Inflammatory macrophage (primary cell): ENCODE measurements around the gene DCTN2.
"Not testable (repeated sequence)": the region's sequence is repeated elsewhere in the genome, so short reads cannot be mapped to it uniquely, and the experiment has no call there.

Experiments
- DNase-seq, 2 donors: peaks; one replicate each; pipeline ENCODE4 v3.0.0-alpha.2; 2020 to 2022

The DCTN2 gene

GRCh38 chr12:57514720-57515407 lies 32.1 kb downstream of the DCTN2 start:
- no peak for DNase-seq

DNA sequence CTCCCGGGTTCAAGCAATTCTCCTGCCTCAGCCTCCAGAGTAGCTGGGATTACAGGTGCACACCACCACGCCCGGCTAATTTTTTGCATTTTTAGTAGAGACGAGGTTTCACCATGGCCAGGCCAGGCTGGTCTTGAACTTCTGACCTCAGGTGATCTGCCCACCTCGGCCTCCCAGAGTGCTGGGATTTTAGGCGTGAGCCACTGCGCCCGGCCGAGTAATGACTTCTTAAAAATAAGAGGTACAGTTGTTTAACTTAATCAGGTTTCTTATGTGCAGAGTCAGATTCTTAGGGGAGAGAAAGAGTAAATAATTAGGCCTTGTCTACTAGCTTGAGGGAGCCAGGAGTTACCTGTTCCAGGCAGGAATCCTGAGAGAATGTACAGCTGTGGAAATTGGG lies 32.7 kb downstream of the DCTN2 start:
- DNase-seq, result not testable (repeated sequence)

DNA sequence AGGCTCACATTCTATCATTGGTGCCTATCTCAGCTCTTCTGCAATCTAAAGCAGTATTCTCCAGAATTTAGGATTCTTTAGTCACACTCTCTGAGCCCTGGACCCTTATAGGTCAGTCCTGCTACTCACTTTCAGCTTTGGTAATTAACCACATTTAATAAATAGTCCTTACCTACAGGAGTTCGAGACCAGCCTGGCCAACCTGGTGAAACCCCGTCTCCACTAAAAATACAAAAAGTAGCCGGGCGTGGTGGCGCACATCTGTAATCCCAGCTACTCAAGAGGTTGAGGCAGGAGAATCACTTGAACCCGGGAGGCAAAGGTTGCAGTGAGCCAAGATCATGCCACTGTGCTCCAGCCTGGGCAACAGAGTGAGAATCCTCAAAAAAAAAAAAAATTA lies 33.3 kb downstream of the DCTN2 start:
- not testable (repeated sequence) for DNase-seq

DNA sequence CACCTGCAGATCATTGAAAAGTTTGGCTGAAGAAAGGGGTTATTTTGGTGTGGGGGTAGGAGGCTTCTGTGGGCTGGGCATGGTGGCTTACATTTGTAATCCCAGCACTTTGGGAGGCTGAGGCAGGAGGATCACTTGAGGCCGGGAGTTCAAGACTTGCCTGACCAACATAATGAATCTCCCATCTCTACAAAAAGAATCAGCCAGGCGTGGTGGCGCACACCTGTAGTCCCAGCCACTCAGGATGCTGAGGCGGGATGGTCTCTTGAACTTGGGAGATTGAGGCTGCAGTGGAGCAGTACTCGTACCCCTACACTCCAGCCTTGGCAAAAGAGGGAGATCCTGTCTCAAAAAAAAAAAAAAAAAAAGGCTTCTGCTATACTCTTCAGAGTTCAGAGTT lies 33.7 kb downstream of the DCTN2 start:
- DNase-seq, result no peak

- no peak for DNase-seq
Measured at GRCh38 chr12:57512665-57513064, 34.3 kb downstream of the DCTN2 start.

- DNase-seq, result no peak
Measured at GRCh38 chr12:57511588-57512325, 35.2 kb downstream of the DCTN2 start.

- DNase-seq, result no peak
Measured at GRCh38 chr12:57511161-57511560, 35.8 kb downstream of the DCTN2 start.

GRCh38 chr12:57507796-57508195 lies 39.2 kb downstream of the DCTN2 start:
- not testable (repeated sequence) for DNase-seq

DNA sequence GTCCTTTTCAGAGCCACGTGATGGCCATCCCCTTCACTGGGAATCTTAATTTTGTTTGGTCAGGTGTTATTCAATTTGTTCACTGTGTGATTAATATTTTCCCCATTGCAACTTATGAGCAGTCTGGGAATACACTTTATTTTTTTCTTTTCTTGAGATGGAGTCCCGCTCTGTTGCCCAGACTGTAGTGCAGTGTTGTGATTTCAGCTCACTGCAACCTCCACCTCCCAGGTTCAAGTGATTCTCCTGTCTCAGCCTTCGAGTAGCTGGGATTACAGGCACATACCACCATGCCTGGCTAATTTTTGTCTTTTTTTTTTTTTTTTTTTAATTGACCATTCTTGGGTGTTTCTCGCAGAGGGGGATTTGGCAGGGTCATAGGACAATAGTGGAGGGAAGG lies 40.5 kb downstream of the DCTN2 start:
- not testable (repeated sequence) for DNase-seq

- not testable (repeated sequence) for DNase-seq
Measured at GRCh38 chr12:57502311-57502969, 44.6 kb downstream of the DCTN2 start.

- DNase-seq, result no peak
Measured at GRCh38 chr12:57500213-57500612, 46.8 kb downstream of the DCTN2 start.

DNA sequence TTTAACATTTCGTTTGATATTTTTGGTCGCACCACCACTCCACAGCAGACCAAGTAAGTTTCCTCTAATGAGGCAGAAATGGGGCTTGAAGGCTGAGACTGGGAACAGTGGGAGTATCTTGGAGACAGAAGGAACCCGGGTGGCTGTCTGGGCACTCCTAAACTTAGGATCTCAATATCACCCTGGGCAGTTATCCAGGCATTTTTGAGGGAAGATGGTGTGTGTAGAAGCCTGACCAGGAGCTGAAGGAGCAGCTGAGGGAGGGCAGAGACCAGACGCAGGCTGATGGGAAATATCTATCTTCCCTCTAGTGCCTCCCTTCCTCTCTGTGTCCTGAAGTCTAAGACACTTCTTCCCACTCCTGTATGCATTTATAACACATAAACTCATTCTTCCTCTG lies 48.4 kb downstream of the DCTN2 start:
- no peak for DNase-seq

DNA sequence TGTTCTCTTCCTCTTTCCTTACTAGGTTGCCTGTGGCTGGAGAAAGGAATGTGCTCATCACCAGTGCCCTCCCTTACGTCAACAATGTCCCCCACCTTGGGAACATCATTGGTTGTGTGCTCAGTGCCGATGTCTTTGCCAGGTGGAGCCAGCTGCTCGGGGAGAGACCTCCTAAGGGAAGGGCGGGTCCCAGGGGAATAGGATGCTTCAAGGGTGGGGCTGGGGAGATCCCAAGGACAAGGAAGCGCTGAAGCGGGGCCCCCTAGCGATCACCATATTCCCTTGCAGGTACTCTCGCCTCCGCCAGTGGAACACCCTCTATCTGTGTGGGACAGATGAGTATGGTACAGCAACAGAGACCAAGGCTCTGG lies 48.9 kb downstream of the DCTN2 start:
- no peak for DNase-seq

DNA sequence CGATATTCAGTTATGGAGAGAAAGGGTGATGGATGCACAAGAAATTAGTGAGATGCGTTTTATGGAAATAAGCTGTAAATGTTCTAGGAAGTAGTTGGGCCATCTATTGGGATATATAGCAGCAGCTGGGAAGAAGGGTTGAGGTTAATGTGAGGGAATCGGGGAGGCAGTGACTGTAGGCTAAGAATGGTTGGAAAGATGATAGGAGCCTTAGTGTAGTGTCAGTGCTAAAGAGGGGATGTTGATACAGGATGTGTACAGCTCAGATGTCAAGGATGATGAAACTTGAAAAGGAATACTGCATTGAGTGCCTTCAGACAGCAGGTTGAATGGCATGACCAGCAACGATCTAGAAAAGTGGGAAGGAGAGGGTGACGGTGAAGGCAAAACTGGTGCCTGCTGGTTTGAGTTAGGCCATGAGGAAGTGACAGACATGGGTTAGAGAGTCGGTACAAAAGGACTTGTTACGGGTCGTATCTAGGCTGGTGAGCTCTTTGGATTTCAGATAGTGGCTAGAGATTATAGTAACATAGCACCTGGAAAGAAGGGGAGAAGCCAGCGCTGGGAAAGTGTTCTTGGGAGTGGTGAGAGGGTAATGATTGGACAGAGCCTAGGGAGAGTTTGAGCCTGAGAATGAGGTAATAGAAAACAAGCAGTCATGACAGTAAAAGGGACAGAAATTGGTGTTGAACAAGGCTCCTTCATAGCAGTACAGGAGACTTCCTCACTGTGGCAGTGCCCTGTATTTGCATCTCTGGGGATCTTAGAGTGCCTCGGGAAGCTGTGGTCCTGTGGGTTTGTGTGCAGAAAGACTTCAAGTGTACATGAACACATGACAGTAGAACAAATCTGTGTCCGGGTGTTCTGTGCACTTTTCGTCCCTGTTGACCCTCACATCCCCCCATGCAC lies 49.5 kb downstream of the DCTN2 start:
- DNase-seq, result no peak

GRCh38 chr12:57496822-57497221 lies 50.2 kb downstream of the DCTN2 start:
- no peak for DNase-seq

GRCh38 chr12:57495051-57495701 lies 51.8 kb downstream of the DCTN2 start:
- not testable (repeated sequence) for DNase-seq

DNA sequence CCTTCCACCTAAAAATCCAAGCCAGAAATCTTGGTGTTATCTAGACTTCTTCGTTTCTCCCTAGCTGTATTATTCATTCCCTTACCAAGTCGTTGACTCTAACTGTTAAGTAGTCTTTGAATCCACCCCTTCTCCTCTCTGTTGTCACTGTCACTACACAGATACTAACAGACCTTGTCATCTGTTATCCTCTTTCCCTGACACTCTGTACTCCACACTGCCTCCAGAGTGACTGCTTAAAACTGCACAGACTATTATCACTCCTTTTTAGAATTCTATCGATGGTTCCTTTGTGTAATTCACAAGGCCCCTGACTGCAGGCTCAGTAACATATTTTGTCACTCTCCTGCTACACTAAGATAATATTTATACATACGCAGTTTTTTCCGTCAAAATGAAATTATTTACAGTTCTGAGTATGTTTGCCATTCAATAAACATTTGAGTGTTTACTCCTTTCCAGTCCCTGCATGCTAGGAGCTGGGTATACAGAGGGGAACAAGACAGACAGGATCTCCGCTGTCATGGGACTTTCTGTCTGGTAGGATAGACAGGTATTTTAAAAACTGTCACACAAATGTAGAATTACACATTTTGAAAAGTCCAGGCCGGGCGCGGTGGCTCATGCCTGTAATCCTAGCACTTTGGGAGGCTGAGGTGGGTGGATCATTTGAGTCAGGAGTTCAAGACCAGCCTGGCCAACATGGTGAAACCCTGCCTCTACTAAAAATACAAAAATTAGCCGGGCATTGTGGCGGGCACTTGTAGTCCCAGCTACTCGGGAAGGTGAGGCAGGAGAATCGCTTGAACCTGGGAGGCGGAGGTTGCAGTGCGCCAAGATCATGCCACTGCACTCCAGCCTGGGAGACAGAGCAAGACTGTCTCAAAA lies 55.4 kb downstream of the DCTN2 start:
- DNase-seq, result no peak

GRCh38 chr12:57490126-57490525 lies 56.9 kb downstream of the DCTN2 start:
- DNase-seq, result no peak

GRCh38 chr12:57489157-57489641 lies 57.8 kb downstream of the DCTN2 start:
- no peak for DNase-seq

DNA sequence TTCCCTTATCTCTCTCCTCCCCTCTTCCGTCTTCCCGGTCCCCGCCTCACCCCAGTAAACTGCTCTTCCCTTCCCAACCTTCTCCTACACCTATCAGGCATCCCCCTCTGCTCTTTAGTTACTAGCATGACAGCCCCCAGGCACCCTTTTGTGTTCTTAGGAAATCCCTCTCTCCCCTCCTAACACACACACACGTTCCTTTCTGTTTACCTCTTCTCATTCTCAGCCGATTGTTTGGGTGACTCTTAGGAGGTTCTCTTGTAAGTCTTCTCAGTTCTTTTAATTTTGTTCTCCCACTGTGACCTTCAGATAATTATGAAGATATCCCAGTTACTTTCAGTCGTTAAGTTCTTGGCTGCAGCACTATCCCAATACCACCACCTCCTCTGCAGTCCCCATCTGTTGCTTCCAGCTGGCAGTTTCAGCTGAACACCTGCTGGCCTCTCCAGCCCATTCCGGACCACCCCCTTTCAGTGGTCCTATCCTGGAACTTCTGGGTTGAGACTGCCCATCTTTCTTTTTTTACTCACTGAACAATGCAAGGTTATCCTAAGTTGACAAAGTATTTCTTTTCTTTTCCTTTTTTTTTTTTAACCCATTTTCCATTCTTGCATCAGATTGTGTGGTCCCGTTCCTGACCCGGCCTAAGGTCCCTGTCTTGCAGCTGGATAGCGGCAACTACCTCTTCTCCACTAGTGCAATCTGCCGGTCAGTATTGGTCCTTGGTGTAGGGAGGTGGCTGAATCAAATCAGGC lies 58.4 kb downstream of the DCTN2 start:
- no peak for DNase-seq
